ENCODE results near the gene SEMA4F. TPM values are rescaled to one million over a fixed set of nuclear protein-coding genes. Genes with fewer than 3 reads are reported as not detected.

Gene SEMA4F
- total RNA-seq, 1 donor from 2014 or later: 12.5 TPM

- Histone ChIP-seq H3K27ac (ENCODE audit: low read depth, low read length) (no peak overlapping the region), H4K20me1 (ENCODE audit: insufficient read depth, low read length) (no peaks in the 10 kb centered on the region), H3K9me3 (ENCODE audit: insufficient read depth, low read depth, low read length) (no peaks in the 10 kb centered on the region), H3K79me2 (ENCODE audit: insufficient read depth, low read length) (no peaks in the 10 kb centered on the region), H3K4me2 (ENCODE audit: low read length) (no peak overlapping the region), H3K4me3 (ENCODE audit: insufficient read depth, low read depth, low read length) (no peak overlapping the region), H3K4me1 (ENCODE audit: insufficient read depth, low read length) (no peaks in the 10 kb centered on the region), H3K36me3 (ENCODE audit: insufficient read depth, low read length) (no peaks in the 10 kb centered on the region), H2AFZ (ENCODE audit: low read depth, low read length) (no peak overlapping the region), H3K9ac (ENCODE audit: low read length) (no peak overlapping the region), H3K27me3 (ENCODE audit: insufficient read depth, low read length) (peaks cover 3% of the 10 kb centered on the region)
- TF ChIP-seq CTCF (IDR thresholded peaks at IDR 0.05; ENCODE audit: insufficient read depth, low read depth, low read length): no peak
- no peak for TF ChIP-seq EZH2 (IDR thresholded peaks at IDR 0.05; ENCODE audit: insufficient read depth, low read length)
- H3K4me3 Mint-ChIP-seq (ENCODE audit: unreplicated experiment): no peak overlapping the region
- no peak for FAIRE-seq
- no peaks in the 10 kb centered on the region for H3K36me3 Mint-ChIP-seq (ENCODE audit: low read depth, unreplicated experiment)
- H3K4me1 Mint-ChIP-seq (ENCODE audit: low read depth, unreplicated experiment): no peaks in the 10 kb centered on the region
- no peak overlapping the region for H3K27ac Mint-ChIP-seq (ENCODE audit: unreplicated experiment)
- DNase-seq (ENCODE audit: low read depth): no peak
- H3K9me3 Mint-ChIP-seq (ENCODE audit: unreplicated experiment): peaks cover under 1% of the 10 kb centered on the region
- peaks cover 2% of the 10 kb centered on the region for H3K27me3 Mint-ChIP-seq (ENCODE audit: low read depth, unreplicated experiment)
Observed at GRCh38 chr2:74689671-74690070, 35.6 kb downstream of the SEMA4F start.

- Histone ChIP-seq H3K27me3 (ENCODE audit: insufficient read depth, low read length) (peaks cover 10% of the 10 kb centered on the region), H3K79me2 (ENCODE audit: insufficient read depth, low read length) (no peaks in the 10 kb centered on the region), H3K4me1 (ENCODE audit: insufficient read depth, low read length) (no peaks in the 10 kb centered on the region), H3K36me3 (ENCODE audit: insufficient read depth, low read length) (no peaks in the 10 kb centered on the region), H3K4me3 (ENCODE audit: insufficient read depth, low read depth, low read length) (no peak overlapping the region), H4K20me1 (ENCODE audit: insufficient read depth, low read length) (no peaks in the 10 kb centered on the region), H2AFZ (ENCODE audit: low read depth, low read length) (no peak overlapping the region), H3K9me3 (ENCODE audit: insufficient read depth, low read depth, low read length) (no peaks in the 10 kb centered on the region), H3K27ac (ENCODE audit: low read depth, low read length) (no peak overlapping the region), H3K4me2 (ENCODE audit: low read length) (no peak overlapping the region), H3K9ac (ENCODE audit: low read length) (no peak overlapping the region)
- Mint-ChIP-seq H3K4me1 (ENCODE audit: low read depth, unreplicated experiment) (no peaks in the 10 kb centered on the region), H3K27ac (ENCODE audit: unreplicated experiment) (no peak overlapping the region), H3K36me3 (ENCODE audit: low read depth, unreplicated experiment) (no peaks in the 10 kb centered on the region), H3K4me3 (ENCODE audit: unreplicated experiment) (no peak overlapping the region), H3K9me3 (ENCODE audit: unreplicated experiment) (no peaks in the 10 kb centered on the region), H3K27me3 (ENCODE audit: low read depth, unreplicated experiment) (peaks cover 6% of the 10 kb centered on the region)
- TF ChIP-seq CTCF (IDR thresholded peaks at IDR 0.05; ENCODE audit: insufficient read depth, low read depth, low read length) (peak; percentile 86), EZH2 (IDR thresholded peaks at IDR 0.05; ENCODE audit: insufficient read depth, low read length) (no peak)
- no peak for FAIRE-seq
- peak; percentile 36 for DNase-seq (ENCODE audit: low read depth)
Observed at GRCh38 chr2:74690571-74690970, 36.5 kb downstream of the SEMA4F start.

- no peak for DNase-seq (ENCODE audit: low read depth)
- no peak overlapping the region for H3K27ac Mint-ChIP-seq (ENCODE audit: unreplicated experiment)
- H3K79me2 ChIP-seq (ENCODE audit: insufficient read depth, low read length): no peaks in the 10 kb centered on the region
Observed at GRCh38 chr2:74691929-74692328, 37.9 kb downstream of the SEMA4F start.

More at GRCh38 chr2:74691929-74692328, 37.9 kb downstream of the SEMA4F start:
- Histone ChIP-seq H3K9ac (ENCODE audit: low read length) (no peak overlapping the region), H3K27ac (ENCODE audit: low read depth, low read length) (no peak overlapping the region), H3K27me3 (ENCODE audit: insufficient read depth, low read length) (peaks cover 10% of the 10 kb centered on the region), H3K4me2 (ENCODE audit: low read length) (no peak overlapping the region), H3K4me3 (ENCODE audit: insufficient read depth, low read depth, low read length) (no peak overlapping the region), H2AFZ (ENCODE audit: low read depth, low read length) (no peak overlapping the region), H4K20me1 (ENCODE audit: insufficient read depth, low read length) (no peaks in the 10 kb centered on the region), H3K4me1 (ENCODE audit: insufficient read depth, low read length) (no peaks in the 10 kb centered on the region), H3K9me3 (ENCODE audit: insufficient read depth, low read depth, low read length) (no peaks in the 10 kb centered on the region), H3K36me3 (ENCODE audit: insufficient read depth, low read length) (no peaks in the 10 kb centered on the region)
- no peak for FAIRE-seq
- H3K4me3 Mint-ChIP-seq (ENCODE audit: unreplicated experiment): no peak overlapping the region
- H3K27me3 Mint-ChIP-seq (ENCODE audit: low read depth, unreplicated experiment): peaks cover 6% of the 10 kb centered on the region
- no peaks in the 10 kb centered on the region for H3K9me3 Mint-ChIP-seq (ENCODE audit: unreplicated experiment)
- no peak for TF ChIP-seq EZH2 (IDR thresholded peaks at IDR 0.05; ENCODE audit: insufficient read depth, low read length)
- H3K36me3 Mint-ChIP-seq (ENCODE audit: low read depth, unreplicated experiment): no peaks in the 10 kb centered on the region
- no peaks in the 10 kb centered on the region for H3K4me1 Mint-ChIP-seq (ENCODE audit: low read depth, unreplicated experiment)

Measured in astrocyte (in vitro differentiated cells and primary cell).